ENCODE measurements around the gene CES1. TPM values are rescaled to one million over a fixed set of nuclear protein-coding genes. Genes with fewer than 3 reads are reported as not detected.
"Not testable (repeated sequence)": the region's sequence is repeated elsewhere in the genome, so short reads cannot be mapped to it uniquely, and the experiment has no call there.

The CES1 gene
- total RNA-seq, 1 experiment from 2014 or later = 1.5 TPM

DNA sequence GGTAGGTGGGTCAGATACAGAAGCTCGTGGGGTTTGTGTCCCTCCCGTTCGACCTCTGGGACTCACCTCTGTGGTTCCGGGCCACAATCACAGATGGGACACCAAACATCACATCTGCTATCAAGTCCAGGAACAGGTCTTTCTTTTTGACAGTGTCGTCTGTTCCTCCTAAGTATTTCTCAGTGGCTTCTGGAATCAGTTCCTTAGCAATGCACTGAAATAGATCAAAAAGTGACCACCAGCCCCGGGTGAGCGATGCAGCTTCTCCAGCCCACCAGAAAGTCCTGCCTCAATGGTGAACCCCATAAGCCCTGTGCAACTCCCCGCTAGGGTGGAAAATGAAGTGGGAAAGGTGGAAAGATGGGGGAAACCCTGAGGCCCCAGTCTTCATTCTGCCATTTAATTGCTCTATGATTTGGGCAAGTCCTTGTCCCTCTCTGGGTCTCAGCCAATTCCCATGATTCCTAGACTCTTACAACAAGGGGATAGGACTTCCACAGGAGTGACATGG lies 22.4 kb downstream of the CES1 start:
- DNase-seq (ENCODE audit: low read depth) = no peak
- in situ Hi-C loops (cut with HindIII; ENCODE audit: low pct_unique_long_range_greater_than_20kb, low sequenced_read_pairs) = no loop called here

DNA sequence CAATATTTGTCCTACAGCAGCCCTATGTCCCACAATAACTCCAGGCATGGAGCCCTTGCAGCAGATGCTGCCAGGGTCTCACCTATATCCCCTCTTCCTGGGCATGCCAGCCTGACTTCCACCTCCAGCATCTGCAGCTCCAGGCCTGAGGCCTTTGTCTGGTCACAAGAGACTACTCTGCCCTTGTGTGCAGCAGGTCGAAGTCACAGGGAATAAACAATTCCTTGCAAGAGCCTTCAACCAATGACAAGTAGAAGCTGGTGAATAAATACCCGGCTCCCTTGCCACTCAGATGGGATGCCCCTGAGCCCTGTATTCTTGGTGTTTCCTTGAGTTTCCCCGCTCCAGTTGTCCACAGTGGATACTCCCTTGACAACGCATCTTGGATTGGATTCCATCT lies 23.0 kb downstream of the CES1 start:
- DNase-seq (ENCODE audit: low read depth) = no peak
- in situ Hi-C loops (cut with HindIII; ENCODE audit: low pct_unique_long_range_greater_than_20kb, low sequenced_read_pairs) = no loop called here

DNA sequence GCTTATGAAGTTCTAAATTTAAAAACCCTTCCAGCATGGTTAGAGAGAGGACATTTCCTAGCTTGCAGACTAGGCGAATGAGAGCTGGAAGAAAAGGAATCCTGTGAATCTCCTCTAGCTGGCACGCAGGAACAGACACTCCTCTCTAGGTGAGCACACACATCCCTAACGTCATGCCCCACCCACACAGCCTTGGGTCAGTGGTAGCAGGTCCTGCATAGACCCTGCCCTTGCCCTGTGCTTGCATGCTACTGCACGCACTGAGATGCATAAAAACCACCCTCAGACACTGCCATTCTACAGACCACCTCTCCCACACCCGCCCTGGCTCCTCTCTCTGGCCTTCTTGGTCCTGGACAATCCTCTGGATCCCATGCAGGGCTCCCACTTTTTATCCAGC lies 23.5 kb downstream of the CES1 start:
- in situ Hi-C loops (cut with HindIII; ENCODE audit: low pct_unique_long_range_greater_than_20kb, low sequenced_read_pairs) = no loop called here
- no peak for DNase-seq (ENCODE audit: low read depth)

DNA sequence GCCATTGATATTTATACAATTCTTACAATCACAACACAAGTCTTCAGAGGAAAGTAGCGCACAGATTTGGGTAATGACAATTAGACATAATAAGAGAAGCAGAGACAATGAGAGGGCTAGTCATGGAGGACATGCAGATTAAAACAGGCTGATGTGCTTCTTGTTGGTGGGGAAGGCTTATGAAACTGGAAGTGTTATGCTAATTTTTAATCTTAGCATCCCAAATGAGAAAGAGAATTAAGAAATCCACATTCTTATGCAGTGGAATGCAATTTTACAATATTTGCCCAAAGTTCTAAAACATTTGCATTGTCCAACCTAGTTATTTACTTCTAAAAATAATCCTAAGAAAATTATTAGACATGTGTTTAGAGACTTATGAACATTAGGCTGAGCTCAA lies 24.6 kb downstream of the CES1 start:
- in situ Hi-C loops (cut with HindIII; ENCODE audit: low pct_unique_long_range_greater_than_20kb, low sequenced_read_pairs); DNase-seq (ENCODE audit: low read depth): not testable (repeated sequence)

DNA sequence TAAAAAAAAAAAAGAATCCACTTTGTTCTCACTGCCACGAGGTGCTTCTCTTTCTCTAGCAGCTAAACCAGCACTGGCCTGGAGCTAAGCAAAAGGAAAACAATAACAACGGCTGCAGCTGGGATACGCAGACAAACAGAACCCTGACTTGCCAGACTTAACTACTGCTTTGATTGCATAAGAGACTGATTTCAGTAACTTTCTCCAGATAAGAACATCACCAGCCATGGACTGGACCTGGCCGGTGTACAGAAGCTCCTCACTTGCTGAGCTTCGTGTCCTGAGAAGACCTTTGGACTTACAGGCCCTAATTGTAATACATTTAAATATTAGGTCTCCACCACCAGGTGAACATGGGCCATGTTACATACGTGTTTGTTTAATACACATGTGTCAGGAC lies 27.8 kb downstream of the CES1 start:
- in situ Hi-C loops (cut with HindIII; ENCODE audit: low pct_unique_long_range_greater_than_20kb, low sequenced_read_pairs); DNase-seq (ENCODE audit: low read depth): not testable (repeated sequence)

DNA sequence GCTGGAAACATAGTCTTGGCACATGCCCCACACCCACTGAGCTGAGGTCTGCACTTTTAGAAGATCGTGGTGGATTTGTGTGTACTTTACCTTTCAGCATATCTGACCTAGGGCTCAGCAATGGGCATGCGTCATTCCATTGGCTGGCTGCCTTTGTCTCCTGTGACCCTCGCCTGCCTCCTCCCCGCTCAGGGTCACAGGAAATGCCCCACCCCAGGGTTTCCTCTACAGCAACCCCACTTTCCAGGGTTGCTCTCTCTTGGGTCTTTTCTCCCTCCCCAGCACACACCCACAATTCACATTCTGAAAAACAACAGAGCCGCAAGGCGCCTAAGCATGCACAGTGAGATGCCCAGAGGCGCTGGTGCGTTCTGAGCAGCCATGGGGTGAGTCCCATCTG lies 29.2 kb downstream of the CES1 start:
- in situ Hi-C loops (cut with HindIII; ENCODE audit: low pct_unique_long_range_greater_than_20kb, low sequenced_read_pairs); DNase-seq (ENCODE audit: low read depth): not testable (repeated sequence)

DNA sequence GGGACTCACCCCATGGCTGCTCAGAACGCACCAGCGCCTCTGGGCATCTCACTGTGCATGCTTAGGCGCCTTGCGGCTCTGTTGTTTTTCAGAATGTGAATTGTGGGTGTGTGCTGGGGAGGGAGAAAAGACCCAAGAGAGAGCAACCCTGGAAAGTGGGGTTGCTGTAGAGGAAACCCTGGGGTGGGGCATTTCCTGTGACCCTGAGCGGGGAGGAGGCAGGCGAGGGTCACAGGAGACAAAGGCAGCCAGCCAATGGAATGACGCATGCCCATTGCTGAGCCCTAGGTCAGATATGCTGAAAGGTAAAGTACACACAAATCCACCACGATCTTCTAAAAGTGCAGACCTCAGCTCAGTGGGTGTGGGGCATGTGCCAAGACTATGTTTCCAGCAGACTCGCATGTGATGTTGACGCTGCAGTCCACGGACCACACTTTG lies 39.9 kb downstream of the CES1 start:
- in situ Hi-C loops (cut with HindIII; ENCODE audit: low pct_unique_long_range_greater_than_20kb, low sequenced_read_pairs); DNase-seq (ENCODE audit: low read depth): not testable (repeated sequence)

DNA sequence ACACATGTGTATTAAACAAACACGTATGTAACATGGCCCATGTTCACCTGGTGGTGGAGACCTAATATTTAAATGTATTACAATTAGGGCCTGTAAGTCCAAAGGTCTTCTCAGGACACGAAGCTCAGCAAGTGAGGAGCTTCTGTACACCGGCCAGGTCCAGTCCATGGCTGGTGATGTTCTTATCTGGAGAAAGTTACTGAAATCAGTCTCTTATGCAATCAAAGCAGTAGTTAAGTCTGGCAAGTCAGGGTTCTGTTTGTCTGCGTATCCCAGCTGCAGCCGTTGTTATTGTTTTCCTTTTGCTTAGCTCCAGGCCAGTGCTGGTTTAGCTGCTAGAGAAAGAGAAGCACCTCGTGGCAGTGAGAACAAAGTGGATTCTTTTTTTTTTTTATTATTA lies 41.4 kb downstream of the CES1 start:
- in situ Hi-C loops (cut with HindIII; ENCODE audit: low pct_unique_long_range_greater_than_20kb, low sequenced_read_pairs); DNase-seq (ENCODE audit: low read depth): not testable (repeated sequence)

DNA sequence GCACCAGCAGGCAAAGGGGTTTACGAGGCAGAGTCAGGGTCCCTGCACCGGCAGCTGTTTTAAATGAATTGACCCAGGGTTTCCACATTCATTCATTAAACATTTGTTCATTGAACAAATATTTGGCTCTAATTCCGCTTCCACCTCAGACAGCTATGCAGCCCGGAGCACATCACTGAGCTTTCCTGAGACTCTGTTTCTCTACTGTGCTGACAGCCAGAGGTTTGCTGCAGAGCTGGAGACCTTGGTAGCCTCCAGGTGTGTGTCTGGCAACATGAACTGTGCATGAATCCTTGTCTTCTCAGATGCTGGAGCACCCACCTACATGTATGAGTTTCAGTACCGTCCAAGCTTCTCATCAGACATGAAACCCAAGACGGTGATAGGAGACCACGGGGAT lies 42.7 kb downstream of the CES1 start:
- DNase-seq (ENCODE audit: low read depth); in situ Hi-C loops (cut with HindIII; ENCODE audit: low pct_unique_long_range_greater_than_20kb, low sequenced_read_pairs): not testable (repeated sequence)

DNA sequence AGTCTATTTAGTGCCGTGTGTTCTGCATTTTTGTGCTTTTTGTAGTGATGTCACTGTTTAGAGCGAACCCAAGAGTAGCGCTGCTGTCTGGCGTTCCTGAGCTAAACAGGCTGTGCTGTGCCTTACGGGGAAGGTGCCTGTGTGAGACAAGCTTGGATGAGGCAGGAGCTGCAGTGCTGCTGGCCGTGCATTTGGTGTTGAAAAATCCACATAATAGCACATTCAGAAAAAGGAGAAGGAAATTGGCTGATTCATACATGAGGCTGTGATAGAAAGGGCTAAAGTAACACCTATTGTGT lies 50.2 kb downstream of the CES1 start:
- DNase-seq (ENCODE audit: low read depth); in situ Hi-C loops (cut with HindIII; ENCODE audit: low pct_unique_long_range_greater_than_20kb, low sequenced_read_pairs): not testable (repeated sequence)

DNA sequence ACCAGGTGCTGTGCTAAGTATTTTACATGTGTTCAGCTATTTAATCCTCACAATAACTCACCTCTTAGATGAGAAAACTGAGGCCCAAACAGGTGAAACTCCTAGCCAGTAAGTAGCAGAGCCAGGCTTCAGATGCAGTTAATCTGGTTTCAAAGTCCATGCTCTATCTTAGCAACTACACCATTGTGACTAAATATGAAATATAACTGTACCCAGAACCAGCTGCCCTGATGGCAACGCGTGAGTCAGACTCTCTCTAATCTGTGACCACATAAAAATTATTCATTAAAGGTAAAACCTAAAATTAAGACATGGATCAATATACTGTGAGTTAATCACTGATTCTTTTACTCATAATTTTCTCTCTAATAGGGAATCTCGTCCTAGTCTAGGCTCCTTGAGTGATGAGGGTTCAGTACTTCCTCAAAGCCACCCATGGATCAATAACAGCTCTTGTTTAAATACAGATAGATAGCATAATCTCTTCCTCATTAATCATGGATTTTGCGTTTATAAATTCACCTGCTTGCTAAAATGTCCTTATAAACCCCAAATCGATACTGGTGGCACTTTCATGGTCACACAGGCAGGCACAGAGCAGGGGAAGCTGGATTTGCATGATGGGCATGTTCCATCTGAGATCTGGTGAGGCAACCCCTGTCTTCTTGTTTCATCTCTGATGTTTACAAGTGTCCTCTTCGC lies 50.7 kb downstream of the CES1 start:
- in situ Hi-C loops (cut with HindIII; ENCODE audit: low pct_unique_long_range_greater_than_20kb, low sequenced_read_pairs) = not testable (repeated sequence)

DNA sequence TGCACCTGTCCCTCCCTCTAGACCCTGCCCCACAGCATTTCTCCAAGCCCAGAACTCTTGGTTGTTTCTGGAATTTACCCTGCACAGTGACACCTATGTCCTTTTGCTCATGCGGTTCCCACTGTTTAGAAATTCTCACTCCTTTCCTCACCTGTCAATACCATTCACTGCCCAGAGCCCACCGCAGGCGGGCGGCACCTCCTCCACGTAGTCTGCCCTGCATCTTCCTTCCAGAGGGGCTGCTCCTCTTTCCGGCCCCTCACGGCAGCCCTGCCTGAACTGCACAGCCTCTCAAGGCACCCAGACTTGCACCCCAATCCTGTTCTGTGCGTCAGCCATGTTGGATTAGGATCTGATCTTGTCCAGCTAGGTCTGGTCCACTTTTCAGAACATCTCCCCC lies 51.4 kb downstream of the CES1 start:
- in situ Hi-C loops (cut with HindIII; ENCODE audit: low pct_unique_long_range_greater_than_20kb, low sequenced_read_pairs); DNase-seq (ENCODE audit: low read depth): not testable (repeated sequence)

More for the DNA sequence above, 50.7 kb downstream of the CES1 start:
- not testable (repeated sequence) for DNase-seq (ENCODE audit: low read depth)

DNA sequence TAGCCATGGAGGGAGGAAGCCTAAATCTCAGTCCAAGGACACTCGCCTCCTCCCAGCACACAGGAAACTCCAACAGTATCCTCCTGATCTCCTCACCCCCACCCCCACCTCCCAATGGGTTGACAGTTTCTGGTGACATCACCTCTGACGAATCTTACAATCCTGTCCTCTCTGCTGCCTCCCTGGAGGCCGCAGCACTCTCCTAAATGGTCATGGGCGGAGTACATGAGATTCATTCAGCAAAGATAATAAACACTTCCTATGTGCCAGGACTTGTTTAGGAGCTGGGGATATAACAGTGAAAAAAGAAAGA lies 52.8 kb downstream of the CES1 start:
- in situ Hi-C loops (cut with HindIII; ENCODE audit: low pct_unique_long_range_greater_than_20kb, low sequenced_read_pairs); DNase-seq (ENCODE audit: low read depth): not testable (repeated sequence)

DNA sequence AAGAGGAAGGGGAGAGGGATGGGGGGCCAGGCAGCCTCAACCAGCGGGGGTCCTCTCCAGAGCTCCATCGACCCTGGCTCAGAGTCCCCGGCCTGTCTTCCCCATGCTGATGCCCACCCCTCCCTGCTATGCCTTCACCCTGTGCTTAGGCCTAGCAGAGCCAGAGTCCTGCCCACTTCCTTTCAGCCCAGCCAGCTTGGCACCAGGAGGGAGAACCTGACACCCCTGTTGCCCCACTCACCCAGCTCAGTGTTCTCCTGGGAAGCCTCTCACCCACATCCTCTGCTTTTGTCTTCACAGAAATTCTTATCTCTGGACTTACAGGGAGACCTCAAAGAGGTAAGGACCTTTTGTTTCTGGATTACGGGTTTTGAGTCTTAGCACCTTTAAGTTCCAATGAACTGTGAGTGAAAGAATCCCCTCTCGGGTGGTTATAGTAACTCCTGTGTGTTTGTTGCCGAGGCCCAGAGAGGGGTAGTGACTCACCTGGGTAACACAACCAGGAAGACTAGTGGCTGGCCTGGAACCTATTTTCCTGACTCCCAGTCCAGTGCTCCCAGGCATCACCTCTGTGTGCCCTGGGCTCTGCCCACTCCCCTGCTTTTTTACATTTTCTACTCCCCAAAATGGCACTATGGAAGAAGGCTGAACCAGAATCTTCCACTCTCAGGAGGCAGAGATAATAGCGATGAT lies 53.3 kb downstream of the CES1 start:
- no peak for DNase-seq (ENCODE audit: low read depth)
- in situ Hi-C loops (cut with HindIII; ENCODE audit: low pct_unique_long_range_greater_than_20kb, low sequenced_read_pairs) = no loop called here

DNA sequence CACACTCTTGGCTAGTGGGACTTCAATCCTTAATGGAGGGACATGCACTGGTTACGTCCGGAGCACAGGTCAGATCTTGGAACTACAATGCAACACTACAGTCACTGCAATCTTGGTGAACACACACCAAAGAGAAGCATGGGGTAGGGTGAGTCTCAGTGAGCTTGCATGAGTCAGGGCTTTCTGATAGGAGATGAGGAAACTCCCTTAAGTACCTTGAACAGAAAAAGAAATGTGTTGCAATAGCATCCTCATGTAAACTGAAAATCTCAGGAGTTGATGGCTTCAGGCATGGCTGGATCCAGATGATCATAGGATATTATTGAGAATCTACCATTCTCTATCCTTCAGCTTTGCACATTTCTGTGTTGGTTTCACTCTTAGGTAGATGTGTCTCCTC lies 54.1 kb downstream of the CES1 start:
- no peak for DNase-seq (ENCODE audit: low read depth)
- in situ Hi-C loops (cut with HindIII; ENCODE audit: low pct_unique_long_range_greater_than_20kb, low sequenced_read_pairs) = no loop called here

DNA sequence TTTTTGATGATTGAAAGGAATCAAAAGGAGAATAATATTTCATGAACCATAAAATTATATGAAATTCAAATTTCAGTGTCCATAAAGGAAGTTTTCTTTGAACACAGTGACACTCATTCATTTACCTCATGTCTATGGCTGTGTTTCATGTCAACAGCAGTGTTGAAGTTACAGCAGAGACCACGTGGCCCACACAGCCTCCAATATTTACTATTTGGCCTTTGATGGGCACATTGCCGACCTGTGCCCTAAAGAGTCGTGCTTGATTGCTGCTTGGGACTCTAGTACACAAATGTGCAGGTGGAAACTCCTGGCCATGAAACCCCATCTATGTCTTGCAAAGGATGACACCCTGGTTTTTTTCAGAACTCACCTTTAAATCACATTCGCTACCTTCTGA lies 57.0 kb downstream of the CES1 start:
- in situ Hi-C loops (cut with HindIII; ENCODE audit: low pct_unique_long_range_greater_than_20kb, low sequenced_read_pairs) = no loop called here
- no peak for DNase-seq (ENCODE audit: low read depth)

DNA sequence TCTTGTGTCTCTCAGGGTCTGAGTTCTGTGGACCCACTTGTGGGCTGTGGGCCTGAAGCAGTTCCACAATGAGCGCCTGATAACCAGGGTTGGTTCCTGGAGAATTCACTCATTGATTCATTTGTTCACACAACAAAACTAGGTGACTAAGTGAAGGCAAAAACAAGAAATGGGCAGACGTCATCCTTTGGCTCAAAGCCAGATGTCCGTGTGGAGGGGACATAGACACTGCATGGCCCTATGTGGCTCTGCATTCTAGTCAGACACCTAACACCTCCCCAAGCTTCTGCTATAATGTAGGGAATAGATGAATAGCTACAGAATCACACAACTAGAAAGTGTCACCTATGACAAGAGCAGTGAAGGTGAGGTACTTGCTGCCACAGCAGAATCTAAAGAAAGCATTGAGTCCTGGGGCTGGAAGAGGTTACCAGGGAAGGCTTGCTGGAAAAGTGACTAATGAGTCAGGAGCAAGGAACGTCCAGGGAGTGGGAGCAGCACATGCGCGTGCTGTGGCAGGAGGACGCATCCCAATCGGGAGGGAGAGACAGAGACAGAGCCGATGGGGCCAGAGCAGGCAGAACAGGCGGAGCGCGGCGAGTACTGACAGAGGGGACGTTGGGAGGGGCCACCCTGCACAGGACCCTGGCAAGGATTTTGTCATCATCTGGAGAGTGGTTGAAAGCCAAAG lies 58.9 kb downstream of the CES1 start:
- in situ Hi-C loops (cut with HindIII; ENCODE audit: low pct_unique_long_range_greater_than_20kb, low sequenced_read_pairs) = no loop called here
- peak; percentile 42 for DNase-seq (ENCODE audit: low read depth)

DNA sequence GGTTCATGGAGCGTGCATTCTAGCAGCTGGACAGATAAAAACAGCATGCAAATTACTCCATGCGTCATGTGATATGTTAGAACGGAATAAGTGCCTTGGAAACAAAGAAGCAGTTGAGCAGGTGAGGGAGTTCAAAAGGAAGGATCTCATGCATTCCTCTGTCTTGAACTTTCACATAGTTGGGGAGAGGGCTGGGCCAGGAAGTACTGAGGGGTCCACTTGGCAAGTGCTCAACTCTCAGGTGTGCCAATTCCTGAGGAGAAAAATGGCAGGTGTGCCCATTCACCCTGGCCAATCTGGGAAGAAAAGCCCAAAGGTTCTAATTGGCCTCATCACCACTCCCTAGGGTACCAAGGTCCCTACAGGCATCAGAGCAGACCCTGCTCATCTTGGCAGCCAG lies 67.7 kb downstream of the CES1 start:
- DNase-seq (ENCODE audit: low read depth) = no peak

DNA sequence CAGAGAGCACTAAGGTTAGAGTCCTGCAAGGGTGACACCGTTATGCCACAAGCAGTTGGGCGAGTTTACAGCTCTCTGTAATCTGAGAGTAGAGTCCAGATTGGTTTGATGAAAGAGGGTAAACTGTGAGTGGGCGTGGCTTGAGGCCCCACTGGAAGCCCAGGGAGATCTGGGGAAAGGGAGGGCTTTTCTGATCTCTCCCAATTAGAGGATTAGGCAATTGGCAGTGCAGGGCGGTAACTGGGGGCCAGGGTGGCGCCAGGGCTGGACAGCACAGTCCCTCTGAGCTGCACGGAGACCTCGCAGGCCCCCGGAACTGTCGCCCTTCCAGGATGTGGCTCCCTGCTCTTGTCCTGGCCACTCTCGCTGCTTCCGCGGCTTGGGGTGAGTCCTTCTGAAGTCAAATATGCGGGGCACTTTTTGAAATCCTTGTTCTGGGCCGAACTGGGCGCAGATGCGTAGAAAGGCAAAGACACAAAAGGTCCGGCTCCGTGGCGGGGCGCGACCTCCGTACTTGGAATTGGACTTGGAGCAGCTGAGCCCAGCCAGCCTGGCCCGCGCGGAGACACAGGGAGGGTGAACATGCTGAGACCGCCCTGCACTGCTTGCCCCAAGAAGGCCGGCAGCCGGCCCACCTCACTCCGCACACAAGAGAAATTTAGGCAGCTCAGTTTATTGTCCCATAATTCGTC lies 72.4 kb downstream of the CES1 start:
- no peak for DNase-seq (ENCODE audit: low read depth)
- in situ Hi-C loops (cut with HindIII; ENCODE audit: low pct_unique_long_range_greater_than_20kb, low sequenced_read_pairs) = no loop called here

More for the DNA sequence above, 67.7 kb downstream of the CES1 start:
- in situ Hi-C loops (cut with HindIII; ENCODE audit: low pct_unique_long_range_greater_than_20kb, low sequenced_read_pairs) = no loop called here

Data from Caki2 (cell line).